NCI-H446 (cell line): Measurements from ENCODE around the gene NPAS3.

Experiments used
- DNase-seq, 2 experiments: peaks; one replicate each; lab custom pipeline; 2025; lab: John Stamatoyannopoulos, UW

Gene NPAS3

GRCh38 chr14:32938719-32939253, at the start of gene NPAS3:
Gene NPAS3 (plus strand): TSS chr14:32938879.
- no peak for DNase-seq

GRCh38 chr14:32896979-32897697, 41.5 kb upstream of the NPAS3 start:
- DNase-seq: no peak

GRCh38 chr14:32897698-32898064, 41.0 kb upstream of the NPAS3 start:
- no peak for DNase-seq

GRCh38 chr14:32898876-32899275, 39.8 kb upstream of the NPAS3 start:
- no peak for DNase-seq

- DNase-seq: no peak
Observed at GRCh38 chr14:32900547-32900946, 38.1 kb upstream of the NPAS3 start.

- no peak for DNase-seq
Observed at GRCh38 chr14:32905013-32905412, 33.7 kb upstream of the NPAS3 start.

GRCh38 chr14:32906672-32907071, 32.0 kb upstream of the NPAS3 start:
- DNase-seq: no peak

- no peak for DNase-seq
Observed at GRCh38 chr14:32908196-32909084, 30.2 kb upstream of the NPAS3 start.

GRCh38 chr14:32913725-32914124, 25.0 kb upstream of the NPAS3 start:
- no peak for DNase-seq

- DNase-seq: no peak
Observed at GRCh38 chr14:32914391-32914790, 24.3 kb upstream of the NPAS3 start.

- no peak for DNase-seq
Observed at GRCh38 chr14:32920696-32921276, 17.9 kb upstream of the NPAS3 start.

- no peak for DNase-seq
Observed at GRCh38 chr14:32925439-32925838, 13.2 kb upstream of the NPAS3 start.

GRCh38 chr14:32932302-32932913, 6.3 kb upstream of the NPAS3 start:
- no peak for DNase-seq

GRCh38 chr14:32932914-32933628, 5.6 kb upstream of the NPAS3 start:
- no peak for DNase-seq

- DNase-seq: no peak
Observed at GRCh38 chr14:32933629-32934072, 5.0 kb upstream of the NPAS3 start.

GRCh38 chr14:32934073-32934880, 4.4 kb upstream of the NPAS3 start:
- no peak for DNase-seq

- no peak for DNase-seq
Observed at GRCh38 chr14:32934881-32935633, 3.6 kb upstream of the NPAS3 start.

GRCh38 chr14:32939254-32940065, 781 bp downstream of the NPAS3 start:
- DNase-seq: no peak

- DNase-seq: no peak
Observed at GRCh38 chr14:32940066-32940651, 1.5 kb downstream of the NPAS3 start.
